Fibroblast of the aortic adventitia (primary cell): ENCODE measurements around the gene SH3BP5. TPM values are rescaled to one million over a fixed set of nuclear protein-coding genes. Genes with fewer than 3 reads are reported as not detected.
A peak's percentile ranks its signal among the peaks of the same experiment; 100 is the strongest.

Experiments
- DNase-seq: peaks from one replicate; pipeline ENCODE4 v3.0.0-alpha.2; 2010; ENCODE audit warnings: low read depth
- H3K4me3 ChIP-seq: 2 replicates; pipeline ENCODE4 v1.5.1; 2011; ENCODE audit warnings: low read depth, mild to moderate bottlenecking, control low read depth, low read length, moderate library complexity
- total RNA-seq: library from RNA; depleted of rRNA; stranded (reverse); fragments of >200 nt; gene quantifications from 2 replicates; pipeline ENCODE4 v1.2.3, GENCODE V29; 2012; ENCODE audit warnings: low replicate concordance
- TF ChIP-seq, protein P1 (sequence below): IDR thresholded peaks from 2 replicates; pipeline ENCODE4 v1.5.1; 2011; ENCODE audit warnings: mild to moderate bottlenecking, low read length, control low read depth, inconsistent platforms; ENCODE audit not compliant: insufficient read depth

Gene SH3BP5
- total RNA-seq, 1 donor: 25.5 TPM

GRCh38 chr3:15326037-15326436, 6.3 kb downstream of the SH3BP5 start:
- H3K4me3 ChIP-seq: no peak overlapping the region
- no peak for DNase-seq
- TF ChIP-seq, protein P1, sequence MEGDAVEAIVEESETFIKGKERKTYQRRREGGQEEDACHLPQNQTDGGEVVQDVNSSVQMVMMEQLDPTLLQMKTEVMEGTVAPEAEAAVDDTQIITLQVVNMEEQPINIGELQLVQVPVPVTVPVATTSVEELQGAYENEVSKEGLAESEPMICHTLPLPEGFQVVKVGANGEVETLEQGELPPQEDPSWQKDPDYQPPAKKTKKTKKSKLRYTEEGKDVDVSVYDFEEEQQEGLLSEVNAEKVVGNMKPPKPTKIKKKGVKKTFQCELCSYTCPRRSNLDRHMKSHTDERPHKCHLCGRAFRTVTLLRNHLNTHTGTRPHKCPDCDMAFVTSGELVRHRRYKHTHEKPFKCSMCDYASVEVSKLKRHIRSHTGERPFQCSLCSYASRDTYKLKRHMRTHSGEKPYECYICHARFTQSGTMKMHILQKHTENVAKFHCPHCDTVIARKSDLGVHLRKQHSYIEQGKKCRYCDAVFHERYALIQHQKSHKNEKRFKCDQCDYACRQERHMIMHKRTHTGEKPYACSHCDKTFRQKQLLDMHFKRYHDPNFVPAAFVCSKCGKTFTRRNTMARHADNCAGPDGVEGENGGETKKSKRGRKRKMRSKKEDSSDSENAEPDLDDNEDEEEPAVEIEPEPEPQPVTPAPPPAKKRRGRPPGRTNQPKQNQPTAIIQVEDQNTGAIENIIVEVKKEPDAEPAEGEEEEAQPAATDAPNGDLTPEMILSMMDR: no peak

DNA sequence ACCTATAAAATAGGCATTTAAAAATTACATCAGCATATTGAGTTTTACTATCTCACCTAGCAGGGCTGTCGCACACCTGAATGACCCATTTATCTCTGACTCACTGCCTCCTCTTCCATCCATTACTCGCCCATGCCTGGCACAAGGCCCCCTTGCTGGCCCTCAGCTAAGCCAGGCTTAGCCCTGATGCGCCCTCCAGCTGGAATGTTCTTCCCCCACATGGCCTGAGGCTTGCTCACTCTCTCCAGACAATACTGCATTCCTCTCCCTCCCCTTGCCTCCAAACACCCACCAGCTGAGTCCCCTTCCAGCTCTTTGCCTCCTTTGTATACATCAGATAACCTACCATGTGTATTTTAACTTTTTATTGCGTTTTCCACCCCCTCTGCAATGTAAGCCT, 7.2 kb downstream of the SH3BP5 start:
- H3K4me3 ChIP-seq: no peak overlapping the region
- DNase-seq: peak; percentile 84
- TF ChIP-seq, protein P1: no peak

- TF ChIP-seq, protein P1: no peak
- H3K4me3 ChIP-seq: no peak overlapping the region
- DNase-seq: peak; percentile 57
These were observed 8.0 kb downstream of the SH3BP5 start for GRCh38 chr3:15324379-15324808.

- TF ChIP-seq, protein P1: no peak
- H3K4me3 ChIP-seq: no peak overlapping the region
These were observed 9.3 kb downstream of the SH3BP5 start for GRCh38 chr3:15323063-15323462.

GRCh38 chr3:15321349-15321748, 11.0 kb downstream of the SH3BP5 start:
- peak; percentile 59 for DNase-seq
- TF ChIP-seq, protein P1: no peak
- H3K4me3 ChIP-seq: no peak overlapping the region

More at GRCh38 chr3:15323063-15323462, 9.3 kb downstream of the SH3BP5 start:
- DNase-seq: no peak

DNA sequence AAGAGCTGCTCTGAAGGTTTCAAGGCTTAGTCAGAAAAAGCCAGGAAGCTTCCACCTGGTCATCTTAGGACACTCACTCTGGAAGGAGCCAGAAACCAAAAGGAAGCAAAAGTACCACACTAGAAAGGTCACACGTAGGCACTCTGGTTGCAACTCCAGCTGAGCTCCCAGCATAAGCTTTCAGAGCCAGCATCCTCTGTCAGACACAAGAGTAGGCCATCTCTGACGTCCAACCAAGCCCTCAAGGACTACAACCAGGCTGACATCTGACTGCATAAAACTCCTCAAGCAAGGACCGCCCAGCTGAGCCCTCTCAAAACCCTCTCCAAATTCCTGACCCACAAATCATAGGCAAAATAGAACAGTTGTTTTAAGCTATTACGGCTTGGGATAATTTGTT, 12.8 kb downstream of the SH3BP5 start:
- peak overlapping the region; percentile 7 for H3K4me3 ChIP-seq
- peak; percentile 92 for DNase-seq
- TF ChIP-seq, protein P1: no peak

GRCh38 chr3:15319136-15319535, 13.2 kb downstream of the SH3BP5 start:
- TF ChIP-seq, protein P1: no peak
- no peak overlapping the region for H3K4me3 ChIP-seq
- no peak for DNase-seq
